IMR-90 (cell line): ENCODE measurements around the gene MYD88. TPM values are rescaled to one million over a fixed set of nuclear protein-coding genes. Genes with fewer than 3 reads are reported as not detected.

Source experiments
- ATAC-seq: fragments of 200-7000 bp; cut with Tn5 transposase; 2 replicates; pipeline ENCODE4 v1.9.1; 2020; ENCODE audit warnings: low read depth, mild to moderate bottlenecking, moderate library complexity
- BruUV-seq: library from RNA; stranded (reverse); fragments of 400-500 nt; replicated peaks from 2 replicates; lab custom pipeline; 2021; lab: Mats Ljungman, UMichigan
- CTCF ChIA-PET: fragments of 300-600 bp; formaldehyde crosslinking; extraction: SDS; loops from one replicate; lab custom pipeline; 2021; ENCODE audit warnings: antibody characterized with exemption; lab: Yijun Ruan, JAX
- POLR2A ChIA-PET: fragments of 300-600 bp; sonication (Branson Sonifier 250); formaldehyde crosslinking; loops from one replicate; lab custom pipeline; 2022; ENCODE audit warnings: antibody characterized with exemption; ENCODE audit not compliant: unreplicated experiment; lab: Charles Lee
- DNase-seq: peaks from one replicate; pipeline ENCODE4 v3.0.0; 2013
- H2AFZ ChIP-seq: replicated peaks from 2 replicates; pipeline ENCODE3; 2013; ENCODE audit warnings: low read length, mild to moderate bottlenecking; ENCODE audit not compliant: poor library complexity
- H2AK5ac ChIP-seq: 2 replicates; pipeline ENCODE4 v1.6.1; 2013; ENCODE audit warnings: low read depth, low read length, inconsistent platforms
- H2AK9ac ChIP-seq: replicated peaks from 2 replicates; pipeline ENCODE3; 2013; ENCODE audit warnings: mild to moderate bottlenecking, low read depth, low read length, moderate library complexity; ENCODE audit not compliant: poor library complexity
- H2BK120ac ChIP-seq: 2 replicates; pipeline ENCODE4 v1.6.1; 2013; ENCODE audit warnings: low read depth, low read length, inconsistent platforms
- H2BK15ac ChIP-seq: 3 replicates; pipeline ENCODE4 v1.6.1; 2013; ENCODE audit warnings: low read depth, low read length, inconsistent platforms
- H2BK20ac ChIP-seq: 2 replicates; pipeline ENCODE4 v1.6.1; 2013; ENCODE audit warnings: low read depth, mild to moderate bottlenecking, inconsistent platforms, low read length, moderate library complexity
- H2BK5ac ChIP-seq: 2 replicates; pipeline ENCODE4 v1.6.1; 2013; ENCODE audit warnings: mild to moderate bottlenecking, low read depth, low read length, inconsistent platforms; ENCODE audit not compliant: poor library complexity, severe bottlenecking
- H3K14ac ChIP-seq: replicated peaks from 2 replicates; pipeline ENCODE4 v1.6.1; 2013; ENCODE audit warnings: low read depth, low read length, inconsistent platforms
- H3K18ac ChIP-seq: 2 replicates; pipeline ENCODE4 v1.6.1; 2013; ENCODE audit warnings: low read depth, low read length, control low read depth
- H3K23ac ChIP-seq: 2 replicates; pipeline ENCODE4 v1.6.1; 2013; ENCODE audit warnings: low read depth, low read length, inconsistent platforms
- H3K27ac ChIP-seq: 2 replicates; pipeline ENCODE4 v1.5.1; 2013; ENCODE audit warnings: mild to moderate bottlenecking, control low read depth, low read length; ENCODE audit not compliant: insufficient read depth
- H3K27me3 ChIP-seq: 2 replicates; pipeline ENCODE4 v1.6.1; 2013; ENCODE audit warnings: low read length; ENCODE audit not compliant: control insufficient read depth, insufficient read depth
- H3K36me3 ChIP-seq: 2 replicates; pipeline ENCODE4 v1.6.1; 2013; ENCODE audit warnings: low read length, mixed read lengths; ENCODE audit not compliant: control insufficient read depth, insufficient read depth
- H3K4ac ChIP-seq: 2 replicates; pipeline ENCODE4 v1.6.1; 2013; ENCODE audit warnings: low read depth, low read length, inconsistent platforms
- H3K4me1 ChIP-seq: 2 replicates; pipeline ENCODE4 v1.6.1; 2013; ENCODE audit warnings: low read length, mixed read lengths; ENCODE audit not compliant: control insufficient read depth, insufficient read depth
- H3K4me2 ChIP-seq: 2 replicates; pipeline ENCODE4 v1.6.1; 2013; ENCODE audit warnings: low read depth, mild to moderate bottlenecking, control low read depth, low read length, moderate library complexity
- H3K4me3 ChIP-seq: 2 replicates; pipeline ENCODE4 v1.5.1; 2013; ENCODE audit warnings: low read depth, mild to moderate bottlenecking, control low read depth, low read length, moderate library complexity; ENCODE audit not compliant: insufficient read depth
- H3K56ac ChIP-seq: 2 replicates; pipeline ENCODE4 v1.6.1; 2013; ENCODE audit warnings: low read length, inconsistent platforms; ENCODE audit not compliant: insufficient read depth; ENCODE audit errors: extremely low read depth
- H3K79me1 ChIP-seq, 2 experiments: 2 replicates each; pipeline ENCODE4 v1.6.1; 2013; ENCODE audit warnings: low read length in 2 of 2, inconsistent platforms in 1 of 2, low read depth in 1 of 2
- H3K9ac ChIP-seq: 2 replicates; pipeline ENCODE4 v1.6.1; 2013; ENCODE audit warnings: low read depth, low read length, control low read depth
- H3K9me1 ChIP-seq: 2 replicates; pipeline ENCODE4 v1.6.1; 2013; ENCODE audit warnings: low read length, inconsistent platforms; ENCODE audit not compliant: insufficient read depth
- H3K9me3 ChIP-seq: 2 replicates; pipeline ENCODE4 v1.6.1; 2013; ENCODE audit warnings: low read length; ENCODE audit not compliant: control insufficient read depth, insufficient read depth
- H4K20me1 ChIP-seq: 2 replicates; pipeline ENCODE4 v1.6.1; 2013; ENCODE audit warnings: low read length, inconsistent platforms; ENCODE audit not compliant: insufficient read depth
- H4K5ac ChIP-seq: 2 replicates; pipeline ENCODE4 v1.6.1; 2013; ENCODE audit warnings: mild to moderate bottlenecking, low read depth, low read length, control low read depth
- H4K8ac ChIP-seq, 2 experiments: 2 replicates each; pipeline ENCODE4 v1.6.1; 2013; ENCODE audit warnings: low read depth in 2 of 2, low read length in 2 of 2, control low read depth in 1 of 2, inconsistent platforms in 1 of 2
- H4K91ac ChIP-seq: 2 replicates; pipeline ENCODE4 v1.6.1; 2013; ENCODE audit warnings: low read depth, low read length, inconsistent platforms; ENCODE audit not compliant: insufficient read depth
- BHLHE40 ChIP-seq: fragments of 150-350 bp; IDR thresholded peaks from 2 replicates; pipeline ENCODE4 v1.6.1; 2016; ENCODE audit warnings: mild to moderate bottlenecking, low read depth, low read length
- CEBPB ChIP-seq: IDR thresholded peaks from 2 replicates; pipeline ENCODE4 v1.6.1; 2012; ENCODE audit warnings: low read depth, low read length, improper control_type of control experiment
- CHD1 ChIP-seq: IDR thresholded peaks from 2 replicates; pipeline ENCODE4 v1.6.1; 2012; ENCODE audit warnings: low read depth, low read length, improper control_type of control experiment
- CTCF ChIP-seq: conservative IDR thresholded peaks from 2 replicates; pipeline ENCODE4 v1.5.1; 2012; ENCODE audit warnings: mild to moderate bottlenecking, low read depth, low read length, improper control_type of control experiment
- FOS ChIP-seq: fragments of 150-350 bp; IDR thresholded peaks from 2 replicates; pipeline ENCODE4 v1.6.1; 2016; ENCODE audit warnings: low read depth, low read length
- MAFK ChIP-seq: IDR thresholded peaks from 2 replicates; pipeline ENCODE4 v1.6.1; 2012; ENCODE audit warnings: low read depth, low read length, improper control_type of control experiment
- MAZ ChIP-seq: IDR thresholded peaks from 2 replicates; pipeline ENCODE4 v1.6.1; 2012; ENCODE audit warnings: low read depth, mild to moderate bottlenecking, low read length, improper control_type of control experiment, moderate library complexity, borderline replicate concordance
- MXI1 ChIP-seq: IDR thresholded peaks from 2 replicates; pipeline ENCODE4 v1.6.1; 2012; ENCODE audit warnings: low read depth, mild to moderate bottlenecking, low read length, moderate library complexity, borderline replicate concordance
- NFE2L2 ChIP-seq: fragments of 150-350 bp; IDR thresholded peaks from 2 replicates; pipeline ENCODE4 v1.6.1; 2016; ENCODE audit warnings: low read depth, mild to moderate bottlenecking, low read length
- POLR2A ChIP-seq: IDR thresholded peaks from 2 replicates; pipeline ENCODE4 v1.6.1; 2012; ENCODE audit warnings: mild to moderate bottlenecking, low read depth, low read length
- RAD21 ChIP-seq: IDR thresholded peaks from 2 replicates; pipeline ENCODE4 v1.6.1; 2012; ENCODE audit warnings: low read length, improper control_type of control experiment
- RCOR1 ChIP-seq: IDR thresholded peaks from 2 replicates; pipeline ENCODE4 v1.6.1; 2012; ENCODE audit warnings: mild to moderate bottlenecking, low read length, improper control_type of control experiment; ENCODE audit not compliant: insufficient replicate concordance
- RFX5 ChIP-seq: IDR thresholded peaks from 2 replicates; pipeline ENCODE4 v1.8.0; 2012; ENCODE audit warnings: low read depth, mild to moderate bottlenecking, low read length, moderate library complexity
- SMC3 ChIP-seq: fragments of 150-350 bp; IDR thresholded peaks from 2 replicates; pipeline ENCODE4 v1.6.1; 2016; ENCODE audit warnings: low read depth, mild to moderate bottlenecking, antibody characterized with exemption, low read length, moderate library complexity
- WGBS, 2 experiments: methylation state at CpG; one replicate each; pipeline versions ENCODE4 v1.1.5 to v1.1.7; 2013; ENCODE audit warnings: missing lambda C conversion rate in 2 of 2; ENCODE audit not compliant: insufficient read length in 1 of 2; ENCODE audit errors: extremely low coverage in 2 of 2; 5-methylcytosine and 5-hydroxymethylcytosine counted together
- dilution Hi-C: fragments of 300-500 bp; cut with HindIII; formaldehyde crosslinking; loops from one replicate; pipeline ENCODE4 v1.14.3; 2018; ENCODE audit warnings: low sequenced_read_pairs; ENCODE audit not compliant: unreplicated experiment
- in situ Hi-C: fragments of 300-500 bp; cut with MboI; formaldehyde crosslinking; loops from 3 replicates; pipeline ENCODE4 v1.14.3; 2019; ENCODE audit warnings: low sequenced_read_pairs, inconsistent platforms, mixed read lengths
- intact Hi-C: fragments of 100-400 bp; cut with micrococcal nuclease; formaldehyde crosslinking; loops from 2 replicates; pipeline ENCODE4 v1.10.0; 2022
- polyA plus RNA-seq, 3 experiments: library from polyadenylated mRNA; depleted of rRNA; stranded (reverse); fragments of >200 nt; gene quantifications; 2 replicates each; pipeline ENCODE4 v1.2.3, GENCODE V29; 2012; ENCODE audit warnings: low replicate concordance in 1 of 3
- total RNA-seq: library from RNA; depleted of rRNA; stranded (reverse); fragments of >200 nt; gene quantifications from 2 replicates; pipeline ENCODE4 v1.2.3, GENCODE V29; 2012
- TF ChIP-seq, protein P1 (sequence below): fragments of 150-350 bp; IDR thresholded peaks from 2 replicates; pipeline ENCODE4 v1.6.1; 2017; ENCODE audit warnings: mild to moderate bottlenecking, antibody characterized with exemption, low read length, low read depth
- TF ChIP-seq, protein P2 (sequence below): fragments of 150-350 bp; IDR thresholded peaks from 2 replicates; pipeline ENCODE4 v1.6.1; 2016; ENCODE audit warnings: low read depth, mild to moderate bottlenecking, low read length, moderate library complexity, borderline replicate concordance

Gene MYD88
- total and polyA plus RNA-seq, 2 of the 4 experiments (the other 2 are of a cell fraction): 9.3 to 39.8 TPM

- no TSS peak for BruUV-seq
- H2BK15ac ChIP-seq: no peak overlapping the region
- ChIA-PET CTCF (no interaction called here), POLR2A (no interaction called here)
- H3K9me1 ChIP-seq: no peaks in the 10 kb centered on the region
- H3K23ac ChIP-seq: no peak overlapping the region
- no peak overlapping the region for H4K91ac ChIP-seq
- H3K9ac ChIP-seq: no peak overlapping the region
- no peaks in the 10 kb centered on the region for H3K36me3 ChIP-seq
- H3K4me1 ChIP-seq: no peaks in the 10 kb centered on the region
- H2AFZ ChIP-seq: no peak overlapping the region
- H2BK120ac ChIP-seq: no peak overlapping the region
- H3K56ac ChIP-seq: no peak overlapping the region
- no peak overlapping the region for H3K18ac ChIP-seq
- H3K14ac ChIP-seq: no peak overlapping the region
- no peak overlapping the region for H4K5ac ChIP-seq
- no peak overlapping the region for H3K4me3 ChIP-seq
- no peak overlapping the region for H2AK9ac ChIP-seq
- peaks cover 52% of the 10 kb centered on the region for H3K27me3 ChIP-seq
- DNase-seq (no peak), ATAC-seq (no peak)
- no CpG with 5 or more reads among the region's 3 CpGs for WGBS, 2 experiments
- no peak overlapping the region for H2BK5ac ChIP-seq
- in situ Hi-C loops: no loop called here
- dilution Hi-C loops: no loop called here
- no peaks in the 10 kb centered on the region for H3K79me1 ChIP-seq
- no peak overlapping the region for H4K8ac ChIP-seq
- intact Hi-C loops: no loop called here
- H4K20me1 ChIP-seq: no peaks in the 10 kb centered on the region
- TF ChIP-seq RFX5 (no peak), RCOR1 (no peak), BHLHE40 (no peak), FOS (no peak), NFE2L2 (no peak), CEBPB (no peak), SMC3 (no peak), POLR2A (no peak), CHD1 (no peak), MAFK (no peak), MXI1 (no peak), RAD21 (no peak), CTCF (no peak), MAZ (no peak)
- TF ChIP-seq, protein P1, sequence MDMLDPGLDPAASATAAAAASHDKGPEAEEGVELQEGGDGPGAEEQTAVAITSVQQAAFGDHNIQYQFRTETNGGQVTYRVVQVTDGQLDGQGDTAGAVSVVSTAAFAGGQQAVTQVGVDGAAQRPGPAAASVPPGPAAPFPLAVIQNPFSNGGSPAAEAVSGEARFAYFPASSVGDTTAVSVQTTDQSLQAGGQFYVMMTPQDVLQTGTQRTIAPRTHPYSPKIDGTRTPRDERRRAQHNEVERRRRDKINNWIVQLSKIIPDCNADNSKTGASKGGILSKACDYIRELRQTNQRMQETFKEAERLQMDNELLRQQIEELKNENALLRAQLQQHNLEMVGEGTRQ: no peak
- TF ChIP-seq, protein P2, sequence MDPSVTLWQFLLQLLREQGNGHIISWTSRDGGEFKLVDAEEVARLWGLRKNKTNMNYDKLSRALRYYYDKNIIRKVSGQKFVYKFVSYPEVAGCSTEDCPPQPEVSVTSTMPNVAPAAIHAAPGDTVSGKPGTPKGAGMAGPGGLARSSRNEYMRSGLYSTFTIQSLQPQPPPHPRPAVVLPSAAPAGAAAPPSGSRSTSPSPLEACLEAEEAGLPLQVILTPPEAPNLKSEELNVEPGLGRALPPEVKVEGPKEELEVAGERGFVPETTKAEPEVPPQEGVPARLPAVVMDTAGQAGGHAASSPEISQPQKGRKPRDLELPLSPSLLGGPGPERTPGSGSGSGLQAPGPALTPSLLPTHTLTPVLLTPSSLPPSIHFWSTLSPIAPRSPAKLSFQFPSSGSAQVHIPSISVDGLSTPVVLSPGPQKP: no peak
- no peaks in the 10 kb centered on the region for H3K9me3 ChIP-seq
- no peak overlapping the region for H3K27ac ChIP-seq
- no peak overlapping the region for H2BK20ac ChIP-seq
- no peak overlapping the region for H2AK5ac ChIP-seq
- H3K4ac ChIP-seq: no peak overlapping the region
- H3K4me2 ChIP-seq: no peak overlapping the region
Measured at GRCh38 chr3:38100498-38100897, 38.0 kb upstream of the MYD88 start.
